ENCODE data around the gene COPS6.

COPS6 gene

GRCh38 chr7:100088621-100089457 is at the start of gene COPS6:
Gene COPS6 (plus strand): TSS chr7:100088969. CDS start chr7:100088991, 22 bp downstream.
- peak within 1 kb of the TSS; percentile 97 for H3K4me3 ChIP-seq (ENCODE audit: low read depth, low read length)
- no peak for TF ChIP-seq CTCF (IDR thresholded peaks at IDR 0.05; ENCODE audit: borderline replicate concordance, insufficient read depth, low read depth, low read length)

- H3K4me3 ChIP-seq (ENCODE audit: low read depth, low read length) = no peak overlapping the region
- no peak for TF ChIP-seq CTCF (IDR thresholded peaks at IDR 0.05; ENCODE audit: borderline replicate concordance, insufficient read depth, low read depth, low read length)
Observed at GRCh38 chr7:100040575-100040974, 48.2 kb upstream of the COPS6 start.

GRCh38 chr7:100044718-100045117 is 44.1 kb upstream of the COPS6 start:
- 0 out of 2 replicates have a peak, but pooled peaks have one; percentile 13 for TF ChIP-seq CTCF (IDR thresholded peaks at IDR 0.05; ENCODE audit: borderline replicate concordance, insufficient read depth, low read depth, low read length)
- H3K4me3 ChIP-seq (ENCODE audit: low read depth, low read length) = no peak overlapping the region

GRCh38 chr7:100048680-100049079 is 40.1 kb upstream of the COPS6 start:
- H3K4me3 ChIP-seq (ENCODE audit: low read depth, low read length) = no peak overlapping the region
- no peak for TF ChIP-seq CTCF (IDR thresholded peaks at IDR 0.05; ENCODE audit: borderline replicate concordance, insufficient read depth, low read depth, low read length)

- H3K4me3 ChIP-seq (ENCODE audit: low read depth, low read length) = peak within 1 kb of the TSS; percentile 94
- TF ChIP-seq CTCF (IDR thresholded peaks at IDR 0.05; ENCODE audit: borderline replicate concordance, insufficient read depth, low read depth, low read length) = no peak
Observed at GRCh38 chr7:100049441-100050291, 39.1 kb upstream of the COPS6 start, which contains the start of gene ZSCAN21. Gene ZSCAN21 (plus strand): TSS chr7:100049774. CDS start chr7:100057007, 7,233 bp downstream.

- TF ChIP-seq CTCF (IDR thresholded peaks at IDR 0.05; ENCODE audit: borderline replicate concordance, insufficient read depth, low read depth, low read length) = no peak
Observed at GRCh38 chr7:100051611-100052010, 37.2 kb upstream of the COPS6 start.

More at GRCh38 chr7:100051611-100052010, 37.2 kb upstream of the COPS6 start:
- no peak overlapping the region for H3K4me3 ChIP-seq (ENCODE audit: low read depth, low read length)

All from GM12875 (cell line).